Suprapubic skin (tissue), 4 donors: ENCODE data around the gene RHOD. TPM values are rescaled to one million over a fixed set of nuclear protein-coding genes. Genes with fewer than 3 reads are reported as not detected.

Experiments used
- DNase-seq, 2 donors: peaks; one replicate each; pipeline ENCODE4 v3.0.0-alpha.2; 2019; ENCODE audit warnings: low spot score in 2 of 2
- H3K27ac ChIP-seq: fragments of 200-600 bp; sonication (generic); one replicate; pipeline ENCODE4 v1.5.1; 2019
- H3K27me3 ChIP-seq: fragments of 200-600 bp; sonication (generic); one replicate; pipeline ENCODE4 v1.5.1; 2019
- H3K36me3 ChIP-seq: fragments of 200-600 bp; sonication (generic); one replicate; pipeline ENCODE4 v1.5.1; 2019
- H3K4me1 ChIP-seq: fragments of 200-600 bp; sonication (generic); one replicate; pipeline ENCODE4 v1.5.1; 2019
- H3K4me3 ChIP-seq: fragments of 200-600 bp; sonication (generic); one replicate; pipeline ENCODE4 v1.5.1; 2019; ENCODE audit warnings: mild to moderate bottlenecking
- H3K9me3 ChIP-seq: fragments of 200-600 bp; sonication (generic); one replicate; pipeline ENCODE4 v1.5.1; 2019
- EP300 ChIP-seq: sonication (generic); formaldehyde crosslinking; IDR thresholded peaks from one replicate; pipeline ENCODE4 v1.6.1; 2017; ENCODE audit warnings: antibody characterized with exemption
- POLR2A ChIP-seq, 2 donors: fragments of 450-650 bp; IDR thresholded peaks; one replicate each; pipeline ENCODE4 v1.6.1; 2017; ENCODE audit warnings: antibody characterized with exemption in 2 of 2, mild to moderate bottlenecking in 2 of 2, moderate library complexity in 2 of 2
- POLR2AphosphoS5 ChIP-seq, 3 donors: sonication (generic); formaldehyde crosslinking; IDR thresholded peaks; one replicate each; pipeline ENCODE4 v1.6.1; 2017; ENCODE audit warnings: antibody characterized with exemption in 3 of 3
- WGBS: methylation state at CpG from one replicate; pipeline ENCODE4 v1.1.5; 2018; 5-methylcytosine and 5-hydroxymethylcytosine counted together
- total RNA-seq, 4 donors: library from RNA; depleted of rRNA; stranded (reverse); fragments of >200 nt; gene quantifications; one replicate each; pipeline ENCODE4 v1.1.0, GENCODE V29; 2016
- TF ChIP-seq, protein P1 (sequence below), 2 donors: fragments of 200-600 bp in 1 of 2; fragments of 450-650 bp in 1 of 2; sonication (generic) in 1 of 2; IDR thresholded peaks; one replicate each; pipeline ENCODE4 v1.5.1; 2016 to 2019; ENCODE audit warnings: antibody characterized with exemption in 2 of 2, mild to moderate bottlenecking in 1 of 2, moderate library complexity in 1 of 2

The RHOD gene, protein sequence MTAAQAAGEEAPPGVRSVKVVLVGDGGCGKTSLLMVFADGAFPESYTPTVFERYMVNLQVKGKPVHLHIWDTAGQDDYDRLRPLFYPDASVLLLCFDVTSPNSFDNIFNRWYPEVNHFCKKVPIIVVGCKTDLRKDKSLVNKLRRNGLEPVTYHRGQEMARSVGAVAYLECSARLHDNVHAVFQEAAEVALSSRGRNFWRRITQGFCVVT
- 10 to 100 TPM; 25.1 to 95.5 (median 65.9) TPM for total RNA-seq

DNA sequence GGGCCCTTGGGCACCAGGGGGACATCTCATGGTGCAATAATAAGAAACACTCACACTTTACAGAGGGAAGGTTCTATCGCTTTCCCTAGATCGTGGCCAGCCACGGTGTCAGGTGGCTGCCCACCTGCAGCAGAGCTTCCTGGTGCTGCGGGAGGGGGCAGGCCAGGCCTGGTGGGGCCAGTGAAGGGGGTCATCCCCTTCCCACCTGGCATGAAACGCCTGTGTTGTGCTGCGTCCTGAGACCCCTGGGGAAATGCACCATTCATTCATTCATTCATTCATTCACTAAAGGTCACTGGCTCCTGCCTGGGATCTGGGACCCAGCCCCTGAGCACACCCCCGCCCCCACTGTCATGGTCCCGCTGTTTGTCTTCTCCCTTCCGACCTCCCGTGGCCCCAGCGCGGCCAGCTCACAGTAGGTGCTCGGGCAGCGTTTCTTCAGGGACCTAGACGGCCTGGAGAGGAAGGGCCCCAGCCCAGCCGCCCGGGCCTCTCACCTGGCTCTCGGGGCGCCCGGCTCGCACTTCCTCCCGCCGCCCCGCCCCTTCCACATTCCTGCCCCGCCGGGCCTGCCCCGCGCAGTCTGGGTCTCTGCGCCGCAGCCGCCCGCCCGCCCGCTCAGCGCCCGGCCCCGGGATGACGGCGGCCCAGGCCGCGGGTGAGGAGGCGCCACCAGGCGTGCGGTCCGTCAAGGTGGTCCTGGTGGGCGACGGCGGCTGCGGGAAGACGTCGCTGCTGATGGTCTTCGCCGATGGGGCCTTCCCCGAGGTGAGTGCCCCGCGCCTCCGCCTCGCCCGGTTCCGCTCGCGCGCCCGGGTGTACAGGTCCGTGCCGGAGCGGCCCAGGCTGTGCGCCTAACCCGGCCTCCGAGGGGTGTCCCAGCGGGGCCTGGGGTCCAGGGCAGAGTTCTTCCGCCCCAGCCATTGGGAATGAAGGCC lies at the start of gene RHOD:
TSS of gene RHOD (plus strand) at position 581 of the 938 bp plus-strand sequence. CDS start at position 637, 56 bp downstream.
- no peak for TF ChIP-seq EP300
- TF ChIP-seq, protein P1, sequence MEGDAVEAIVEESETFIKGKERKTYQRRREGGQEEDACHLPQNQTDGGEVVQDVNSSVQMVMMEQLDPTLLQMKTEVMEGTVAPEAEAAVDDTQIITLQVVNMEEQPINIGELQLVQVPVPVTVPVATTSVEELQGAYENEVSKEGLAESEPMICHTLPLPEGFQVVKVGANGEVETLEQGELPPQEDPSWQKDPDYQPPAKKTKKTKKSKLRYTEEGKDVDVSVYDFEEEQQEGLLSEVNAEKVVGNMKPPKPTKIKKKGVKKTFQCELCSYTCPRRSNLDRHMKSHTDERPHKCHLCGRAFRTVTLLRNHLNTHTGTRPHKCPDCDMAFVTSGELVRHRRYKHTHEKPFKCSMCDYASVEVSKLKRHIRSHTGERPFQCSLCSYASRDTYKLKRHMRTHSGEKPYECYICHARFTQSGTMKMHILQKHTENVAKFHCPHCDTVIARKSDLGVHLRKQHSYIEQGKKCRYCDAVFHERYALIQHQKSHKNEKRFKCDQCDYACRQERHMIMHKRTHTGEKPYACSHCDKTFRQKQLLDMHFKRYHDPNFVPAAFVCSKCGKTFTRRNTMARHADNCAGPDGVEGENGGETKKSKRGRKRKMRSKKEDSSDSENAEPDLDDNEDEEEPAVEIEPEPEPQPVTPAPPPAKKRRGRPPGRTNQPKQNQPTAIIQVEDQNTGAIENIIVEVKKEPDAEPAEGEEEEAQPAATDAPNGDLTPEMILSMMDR (IDR thresholded peaks at IDR 0.05) = no peak
- TF ChIP-seq POLR2AphosphoS5 (IDR thresholded peaks at IDR 0.05) = no peak
- TF ChIP-seq POLR2A (IDR thresholded peaks at IDR 0.05) = no peak
- no peaks in the 10 kb centered on the region for H3K9me3 ChIP-seq
- H3K4me3 ChIP-seq = peak within 1 kb of the TSS; percentile 57
- 9% methylated on average over 11 of the region's 72 CpGs for WGBS
- no peaks in the 10 kb centered on the region for H3K36me3 ChIP-seq
- H3K27me3 ChIP-seq = no peaks in the 10 kb centered on the region
- peaks cover 49% of the 10 kb centered on the region for H3K4me1 ChIP-seq
- DNase-seq = peak in 1 of 2 donors; percentile 79
- H3K27ac ChIP-seq = peak within 1 kb of the TSS; percentile 90

DNA sequence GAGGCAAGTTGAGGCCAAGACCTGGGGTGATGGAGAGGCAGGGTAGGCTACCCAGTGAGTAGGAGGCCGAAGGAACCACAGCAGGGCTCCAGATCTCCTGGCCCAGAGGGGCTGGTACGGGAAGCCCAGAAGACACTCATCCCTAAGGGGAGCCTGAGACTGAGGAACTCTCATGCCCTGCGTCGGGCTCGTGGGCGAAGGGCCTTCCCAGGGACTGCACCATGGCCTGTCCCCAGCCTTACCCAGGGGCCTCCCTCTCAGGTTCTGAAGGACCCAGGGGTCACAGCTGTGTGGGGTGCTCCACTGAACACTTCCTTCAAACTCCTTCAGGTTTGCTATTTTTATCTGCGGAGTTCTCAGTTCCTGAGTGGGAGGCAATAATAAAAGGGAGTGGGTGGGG lies 49.5 kb upstream of the RHOD start:
- Histone ChIP-seq H3K27ac (no peak overlapping the region), H3K4me3 (no peak overlapping the region), H3K27me3 (no peaks in the 10 kb centered on the region), H3K9me3 (no peaks in the 10 kb centered on the region), H3K36me3 (no peaks in the 10 kb centered on the region), H3K4me1 (no peaks in the 10 kb centered on the region)
- TF ChIP-seq POLR2A (IDR thresholded peaks at IDR 0.05) (no peak), POLR2AphosphoS5 (IDR thresholded peaks at IDR 0.05) (no peak), EP300 (no peak)
- TF ChIP-seq, protein P1 (IDR thresholded peaks at IDR 0.05) = no peak
- 95% methylated on average over 7 of the region's 7 CpGs for WGBS
- DNase-seq = no peak

DNA sequence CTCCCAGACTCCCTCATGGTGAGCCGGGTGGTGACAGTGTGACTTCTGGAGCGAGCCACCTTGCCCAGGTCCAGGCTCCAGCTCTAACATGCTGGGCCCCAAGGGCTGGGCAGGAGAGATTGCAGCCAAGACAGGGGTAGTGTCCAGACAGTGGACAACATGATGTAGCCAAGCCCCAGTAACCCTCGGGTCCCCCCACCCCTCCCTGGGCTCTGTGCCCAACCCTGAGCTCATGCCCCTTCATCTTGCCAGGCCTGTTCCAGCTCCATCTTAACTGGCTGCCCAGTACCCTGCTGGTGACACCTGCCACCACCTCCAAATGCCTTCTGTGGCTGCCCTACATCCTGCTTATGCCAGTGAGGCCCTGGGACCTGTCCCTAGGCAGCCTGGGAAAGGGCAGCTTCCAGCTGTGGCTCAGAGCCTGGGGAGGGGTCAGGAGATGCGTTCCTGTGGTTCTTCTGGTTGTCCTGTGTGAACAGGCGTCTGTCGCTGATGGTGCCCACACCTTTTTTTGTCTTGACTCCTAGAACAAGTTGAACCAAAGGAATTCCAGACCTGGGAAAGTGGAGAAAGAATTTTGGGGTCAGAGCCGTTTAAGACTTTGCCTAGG lies 46.2 kb upstream of the RHOD start:
- H3K9me3 ChIP-seq = no peaks in the 10 kb centered on the region
- no peak overlapping the region for H3K27ac ChIP-seq
- H3K4me1 ChIP-seq = no peaks in the 10 kb centered on the region
- H3K27me3 ChIP-seq = no peaks in the 10 kb centered on the region
- no peak for TF ChIP-seq POLR2A (IDR thresholded peaks at IDR 0.05)
- TF ChIP-seq, protein P1 (IDR thresholded peaks at IDR 0.05) = no peak
- TF ChIP-seq EP300 = no peak
- TF ChIP-seq POLR2AphosphoS5 (IDR thresholded peaks at IDR 0.05) = no peak
- WGBS = 81% methylated on average over 5 of the region's 7 CpGs
- H3K36me3 ChIP-seq = no peaks in the 10 kb centered on the region
- H3K4me3 ChIP-seq = no peak overlapping the region
- DNase-seq = no peak

DNA sequence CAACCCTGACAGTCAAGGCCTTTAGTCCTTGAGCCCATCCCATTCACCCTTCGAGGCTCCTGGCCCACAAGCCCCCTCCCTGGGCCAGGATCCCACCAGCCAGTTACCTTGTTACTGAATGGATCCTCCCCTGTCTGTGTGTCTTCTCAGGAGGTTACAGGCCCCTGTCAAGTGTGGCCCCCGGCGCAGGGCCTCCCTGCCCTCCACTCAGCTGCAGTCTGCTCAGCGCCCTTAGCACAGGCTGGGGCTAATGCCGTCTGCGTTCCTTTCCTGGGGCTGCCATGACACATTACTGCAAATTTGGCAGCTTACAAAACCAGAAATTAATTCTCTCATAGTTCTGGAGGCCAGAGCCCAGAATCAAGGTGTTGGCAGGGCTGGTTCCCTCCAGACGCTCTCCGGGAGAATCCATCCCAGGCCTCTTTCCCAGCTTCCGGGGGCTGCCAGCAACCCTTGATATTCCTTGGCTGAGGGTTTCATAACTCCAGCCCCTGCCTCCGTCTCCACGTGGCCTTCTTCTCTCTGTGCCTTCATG lies 43.1 kb upstream of the RHOD start:
- TF ChIP-seq POLR2AphosphoS5 (IDR thresholded peaks at IDR 0.05) = no peak
- TF ChIP-seq POLR2A (IDR thresholded peaks at IDR 0.05) = no peak
- no peak for TF ChIP-seq EP300
- TF ChIP-seq, protein P1 (IDR thresholded peaks at IDR 0.05) = no peak

More for the DNA sequence above, 43.1 kb upstream of the RHOD start:
- no peaks in the 10 kb centered on the region for H3K4me1 ChIP-seq
- no peak overlapping the region for H3K27ac ChIP-seq
- H3K9me3 ChIP-seq = no peaks in the 10 kb centered on the region
- DNase-seq = no peak
- no peak overlapping the region for H3K4me3 ChIP-seq
- H3K27me3 ChIP-seq = no peaks in the 10 kb centered on the region
- WGBS = 75% methylated on average over 11 of the region's 11 CpGs
- H3K36me3 ChIP-seq = no peaks in the 10 kb centered on the region
